ENCODE data around the gene C16orf54.
"Not testable (repeated sequence)": the region's sequence is repeated elsewhere in the genome, so short reads cannot be mapped to it uniquely, and the experiment has no call there.

C16orf54 gene

DNA sequence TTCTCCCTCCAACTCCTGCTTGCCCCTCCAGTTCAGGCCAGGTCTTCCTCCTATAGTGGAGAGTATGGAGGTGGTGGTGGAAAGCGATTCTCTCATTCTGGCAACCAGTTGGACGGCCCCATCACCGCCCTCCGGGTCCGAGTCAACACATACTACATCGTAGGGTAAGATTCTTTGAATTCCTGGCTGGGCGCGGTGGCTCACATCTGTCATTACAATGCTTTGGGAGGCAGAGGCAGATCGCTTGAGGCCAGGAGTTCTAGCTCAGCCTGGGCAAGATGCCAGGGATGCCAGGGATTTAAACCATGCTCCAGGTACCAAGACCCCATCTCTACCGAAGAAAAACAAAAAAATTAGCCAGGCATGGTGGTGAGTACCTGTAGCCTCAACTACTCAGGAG lies 33.7 kb upstream of the C16orf54 start:
- no peaks in the 10 kb centered on the region for H3K36me3 Mint-ChIP-seq
- no peak overlapping the region for H3K27ac Mint-ChIP-seq
- H3K4me3 Mint-ChIP-seq: no peak overlapping the region
- no peak for DNase-seq
- CTCF ChIA-PET: interaction anchor here (1.1 kb wide), 1 partner anchor 10 kb away, joined by 3 read pairs; no protein-coding TSS in a partner anchor
- peaks cover 9% of the 10 kb centered on the region for H3K4me1 Mint-ChIP-seq
- no peaks in the 10 kb centered on the region for H3K9me3 Mint-ChIP-seq
- peaks cover 62% of the 10 kb centered on the region for H3K27me3 Mint-ChIP-seq

DNA sequence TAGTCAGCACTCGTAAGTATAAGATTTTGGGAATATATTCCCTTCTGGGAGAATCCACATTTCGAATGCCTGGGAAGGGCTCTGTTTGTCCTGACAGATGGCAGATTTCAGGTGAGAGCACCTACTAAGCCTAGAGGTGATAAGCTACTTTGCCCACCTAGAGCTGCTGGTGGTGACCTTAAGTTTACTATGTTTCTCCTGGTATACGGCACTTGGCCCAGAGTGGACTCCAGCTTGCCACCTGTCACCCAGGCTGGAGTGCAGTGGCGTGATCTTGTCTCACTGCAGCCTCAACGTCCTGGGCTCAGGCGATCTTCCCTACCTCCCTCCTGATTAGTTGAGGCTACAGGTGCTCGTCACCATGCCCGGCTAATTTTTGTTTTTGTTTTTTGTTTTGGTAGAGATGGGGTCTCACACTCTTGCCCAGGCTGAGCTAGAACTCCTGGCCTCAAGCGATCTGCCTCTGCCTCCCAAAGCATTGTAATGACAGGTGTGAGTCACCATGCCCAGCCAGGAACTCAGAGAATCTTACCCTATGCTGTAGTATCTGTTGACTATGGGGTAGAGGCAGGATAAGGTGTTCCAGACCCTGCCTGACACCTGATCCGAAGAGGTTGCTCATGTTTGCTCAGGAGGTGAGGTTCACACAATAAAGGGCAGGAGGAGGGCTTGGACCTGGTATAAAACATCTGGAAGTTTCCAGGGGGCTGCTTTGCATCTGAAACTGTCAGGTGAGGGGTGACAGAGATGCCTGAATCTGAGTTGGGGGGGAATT lies 32.0 kb upstream of the C16orf54 start, which contains the start of gene ZG16:
Gene ZG16 (plus strand): TSS at position 681 of the 775 bp plus-strand sequence. CDS start 1,011 bp downstream, outside the sequence.
- Mint-ChIP-seq H3K4me1 (no peaks in the 10 kb centered on the region), H3K27ac (no peak within 1 kb of the TSS), H3K36me3 (no peaks in the 10 kb centered on the region), H3K4me3 (no peak within 1 kb of the TSS), H3K9me3 (no peaks in the 10 kb centered on the region), H3K27me3 (peaks cover 64% of the 10 kb centered on the region)
- CTCF ChIA-PET: interaction anchor here (1.2 kb wide), 1 partner anchor 16 kb away, joined by 4 read pairs; no protein-coding TSS in a partner anchor
- DNase-seq: no peak

DNA sequence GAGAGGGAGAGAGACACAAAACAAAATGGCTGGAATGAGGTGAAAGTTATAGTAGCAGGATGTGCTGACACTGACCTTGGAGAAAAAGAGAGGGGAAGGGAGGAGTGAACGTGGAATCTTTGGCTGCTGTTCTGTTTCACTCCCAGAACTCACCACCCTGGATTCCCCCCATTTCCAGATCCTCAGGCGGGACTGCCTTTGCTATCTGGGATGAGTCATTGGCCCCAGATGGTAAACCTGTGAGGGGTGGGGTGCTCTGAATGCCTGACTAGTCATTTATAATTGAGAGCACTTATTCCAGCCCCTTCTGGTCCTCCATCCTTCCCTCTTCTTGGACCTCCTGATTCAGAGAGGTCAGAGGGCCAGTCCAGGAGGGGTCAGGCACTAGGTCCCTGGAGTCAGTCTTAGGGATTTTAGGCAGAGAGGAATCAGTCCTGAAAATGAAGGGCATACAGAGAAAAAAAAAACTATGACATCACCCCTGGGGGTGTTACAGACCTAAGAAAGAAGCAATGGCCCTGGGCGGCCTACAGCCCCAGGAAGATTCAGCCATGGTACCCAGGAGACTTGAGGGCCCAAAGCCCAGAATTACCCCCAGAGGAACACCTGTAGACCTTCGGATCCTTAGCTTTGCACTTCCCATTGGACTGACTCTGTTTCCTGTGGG lies 30.1 kb upstream of the C16orf54 start:
- CTCF ChIA-PET: interaction anchor here (0.7 kb wide), 1 partner anchor 257 kb away, joined by 3 read pairs; no protein-coding TSS in a partner anchor

DNA sequence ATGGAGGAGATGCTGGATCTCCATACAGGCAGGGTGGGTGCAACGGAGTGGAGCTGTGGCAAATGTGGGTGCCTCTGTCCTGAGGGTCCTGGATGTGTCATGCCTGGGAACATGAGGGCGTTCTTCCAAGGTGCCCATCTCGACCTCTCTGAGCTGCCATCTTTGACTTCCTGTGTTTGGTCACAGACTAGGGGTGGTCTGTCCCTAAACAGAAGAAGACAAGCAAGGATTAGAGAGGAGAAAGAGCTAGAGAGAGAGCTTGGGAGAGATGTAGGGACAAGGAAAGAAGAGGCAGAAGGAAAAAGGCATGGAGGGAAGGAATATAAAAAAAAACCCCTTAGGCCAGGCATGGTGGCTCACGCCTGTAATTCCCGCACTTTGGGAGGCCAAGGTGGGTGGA lies 28.9 kb upstream of the C16orf54 start:
- Mint-ChIP-seq H3K36me3 (no peaks in the 10 kb centered on the region), H3K4me3 (no peak overlapping the region), H3K9me3 (no peaks in the 10 kb centered on the region), H3K27me3 (peaks cover 44% of the 10 kb centered on the region), H3K4me1 (peaks cover 2% of the 10 kb centered on the region), H3K27ac (no peak overlapping the region)
- no peak for DNase-seq
- CTCF ChIA-PET: no interaction called here

More for the DNA sequence above, 30.1 kb upstream of the C16orf54 start:
- no peak for DNase-seq
- Mint-ChIP-seq H3K27ac (no peak overlapping the region), H3K27me3 (peaks cover 53% of the 10 kb centered on the region), H3K4me1 (no peaks in the 10 kb centered on the region), H3K9me3 (no peaks in the 10 kb centered on the region), H3K4me3 (no peak overlapping the region), H3K36me3 (no peaks in the 10 kb centered on the region)

DNA sequence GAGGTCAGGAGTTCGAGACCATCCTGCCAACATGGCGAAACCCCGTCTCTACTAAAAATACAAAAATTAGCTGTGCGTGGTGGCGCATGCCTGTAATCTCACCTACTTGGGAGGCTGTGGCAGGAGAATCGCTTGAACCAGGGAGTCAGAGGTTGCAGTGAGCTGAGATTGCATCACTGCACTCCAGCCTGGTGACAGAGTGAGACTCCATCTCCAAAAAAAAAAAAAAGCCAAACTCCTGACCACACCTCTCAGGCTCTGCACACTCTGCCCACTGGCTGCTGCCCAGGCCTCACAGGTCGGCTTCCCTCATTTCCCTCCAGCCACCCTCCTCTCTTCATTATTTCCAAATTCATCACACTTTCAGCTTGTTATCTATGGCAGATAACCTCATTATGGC lies 26.5 kb upstream of the C16orf54 start:
- not testable (repeated sequence) for H3K27ac Mint-ChIP-seq
- CTCF ChIA-PET: interaction anchor here (0.8 kb wide), 1 partner anchor 73 kb away, joined by 4 read pairs; no protein-coding TSS in a partner anchor

DNA sequence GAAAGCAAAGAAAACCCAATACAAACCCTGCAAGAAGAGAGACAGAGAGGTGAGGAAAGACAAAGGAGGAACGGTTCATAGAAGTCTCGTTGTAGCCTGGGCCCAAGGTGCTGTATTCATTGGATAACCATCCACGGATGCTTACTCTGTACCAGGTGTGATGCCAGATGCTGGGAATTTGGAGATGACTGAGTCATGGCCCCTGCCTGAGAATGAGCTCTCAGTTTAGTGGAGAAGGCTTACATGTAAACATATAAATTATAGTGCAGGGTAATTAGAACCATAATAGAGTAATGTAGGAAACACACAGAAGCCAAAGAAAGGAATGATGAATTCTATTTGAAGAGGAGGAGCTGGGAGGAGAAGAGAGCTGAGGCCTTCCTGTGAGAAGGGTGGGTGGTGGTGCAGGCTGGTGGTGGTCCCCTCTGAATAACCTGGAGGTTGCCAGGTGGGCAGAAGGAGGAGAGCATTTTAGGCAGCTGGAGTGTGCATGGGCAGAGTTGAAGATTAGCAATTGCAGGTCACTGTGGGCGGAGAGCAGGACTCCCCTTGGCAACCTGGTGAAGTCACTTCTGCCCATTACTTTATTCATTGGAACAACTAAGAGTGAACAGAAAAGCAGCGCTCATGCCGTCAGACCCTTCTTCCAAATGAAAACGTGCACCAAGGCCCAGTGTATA lies 24.6 kb upstream of the C16orf54 start:
- no peak for DNase-seq
- CTCF ChIA-PET: interaction anchor here (2.2 kb wide), 1 partner anchor 15 kb away, joined by 6 read pairs; no protein-coding TSS in a partner anchor
- no peak overlapping the region for H3K27ac Mint-ChIP-seq
- no peak overlapping the region for H3K4me3 Mint-ChIP-seq
- no peaks in the 10 kb centered on the region for H3K9me3 Mint-ChIP-seq
- H3K36me3 Mint-ChIP-seq: no peaks in the 10 kb centered on the region
- peaks cover 2% of the 10 kb centered on the region for H3K4me1 Mint-ChIP-seq
- H3K27me3 Mint-ChIP-seq: peaks cover 19% of the 10 kb centered on the region

More for the DNA sequence above, 26.5 kb upstream of the C16orf54 start:
- H3K36me3 Mint-ChIP-seq, H3K4me1 Mint-ChIP-seq, DNase-seq, H3K9me3 Mint-ChIP-seq, H3K4me3 Mint-ChIP-seq: not testable (repeated sequence)
- H3K27me3 Mint-ChIP-seq: peaks cover 23% of the 10 kb centered on the region

DNA sequence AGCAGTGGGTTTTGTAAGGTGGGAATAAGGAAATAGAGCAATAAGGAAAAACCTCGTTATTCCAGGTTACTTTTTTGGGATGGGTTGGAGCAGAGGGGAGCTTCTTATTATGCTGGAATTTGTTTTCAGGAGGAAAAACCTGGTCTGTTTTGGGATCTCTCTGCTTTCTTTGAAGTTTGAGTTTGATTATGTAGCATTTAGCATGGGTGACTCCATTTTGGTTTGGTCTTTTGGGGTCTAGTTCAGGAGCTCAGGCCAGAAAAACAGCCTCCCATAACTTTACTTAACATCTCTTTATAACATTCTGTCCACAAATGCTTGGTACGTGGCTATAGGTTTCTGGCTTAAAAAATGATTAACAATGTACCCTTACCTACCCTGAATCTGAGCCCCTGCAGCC lies 23.7 kb upstream of the C16orf54 start:
- DNase-seq: no peak
- H3K27ac Mint-ChIP-seq: no peak overlapping the region
- H3K4me1 Mint-ChIP-seq: peaks cover 2% of the 10 kb centered on the region
- no peak overlapping the region for H3K4me3 Mint-ChIP-seq
- H3K9me3 Mint-ChIP-seq: no peaks in the 10 kb centered on the region
- H3K36me3 Mint-ChIP-seq: no peaks in the 10 kb centered on the region
- CTCF ChIA-PET: interaction anchor here (1.4 kb wide), 1 partner anchor 40 kb away, joined by 4 read pairs; no protein-coding TSS in a partner anchor
- H3K27me3 Mint-ChIP-seq: peaks cover 20% of the 10 kb centered on the region

DNA sequence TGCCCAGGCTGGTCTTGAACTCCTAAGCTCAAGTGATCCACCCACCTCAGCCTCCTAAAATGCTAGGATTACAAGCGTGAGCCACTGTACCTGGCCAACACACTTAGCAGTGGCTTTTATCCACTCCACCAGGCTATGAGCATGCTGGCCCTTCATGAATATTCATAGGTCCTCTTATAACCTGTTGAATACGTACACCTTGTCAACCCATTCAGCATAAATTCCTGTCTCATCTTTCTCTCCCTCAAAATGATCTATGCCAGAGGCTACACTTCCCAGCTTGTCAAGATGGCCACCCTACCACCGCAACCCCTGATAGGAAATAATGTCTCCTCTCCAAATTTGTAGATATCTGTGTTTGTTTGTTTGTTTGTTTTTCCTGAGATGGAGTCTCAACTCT lies 21.3 kb upstream of the C16orf54 start:
- peaks cover 2% of the 10 kb centered on the region for H3K4me1 Mint-ChIP-seq
- no peak for DNase-seq
- no peaks in the 10 kb centered on the region for H3K9me3 Mint-ChIP-seq
- CTCF ChIA-PET: interaction anchor here (1.8 kb wide), 1 partner anchor 18 kb away, joined by 6 read pairs; no protein-coding TSS in a partner anchor
- no peaks in the 10 kb centered on the region for H3K36me3 Mint-ChIP-seq
- H3K27me3 Mint-ChIP-seq: peaks cover 24% of the 10 kb centered on the region
- no peak overlapping the region for H3K4me3 Mint-ChIP-seq
- no peak overlapping the region for H3K27ac Mint-ChIP-seq

DNA sequence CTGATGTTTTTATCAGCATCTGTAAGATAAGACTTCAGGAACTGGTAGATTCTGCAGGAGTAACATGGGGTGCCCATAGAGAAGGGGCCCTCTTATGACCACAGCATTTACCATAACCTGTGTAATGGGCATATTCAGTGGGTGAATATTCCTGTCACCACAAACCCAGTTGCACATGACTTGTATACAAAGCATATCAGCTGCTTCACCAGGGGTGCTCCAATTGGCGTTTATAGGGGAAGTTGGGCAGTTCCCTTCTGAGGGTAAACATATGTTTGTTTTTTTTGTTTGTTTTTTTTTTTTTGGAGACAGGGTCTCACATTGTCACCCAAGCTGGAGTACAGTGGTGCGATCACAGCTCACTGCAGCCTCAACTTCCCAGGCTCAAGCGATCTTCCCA lies 20.8 kb upstream of the C16orf54 start:
- H3K36me3 Mint-ChIP-seq: no peaks in the 10 kb centered on the region
- CTCF ChIA-PET: no interaction called here
- H3K9me3 Mint-ChIP-seq: no peaks in the 10 kb centered on the region
- no peak overlapping the region for H3K4me3 Mint-ChIP-seq
- peaks cover 24% of the 10 kb centered on the region for H3K27me3 Mint-ChIP-seq
- H3K4me1 Mint-ChIP-seq: peaks cover 2% of the 10 kb centered on the region
- no peak for DNase-seq
- H3K27ac Mint-ChIP-seq: no peak overlapping the region

DNA sequence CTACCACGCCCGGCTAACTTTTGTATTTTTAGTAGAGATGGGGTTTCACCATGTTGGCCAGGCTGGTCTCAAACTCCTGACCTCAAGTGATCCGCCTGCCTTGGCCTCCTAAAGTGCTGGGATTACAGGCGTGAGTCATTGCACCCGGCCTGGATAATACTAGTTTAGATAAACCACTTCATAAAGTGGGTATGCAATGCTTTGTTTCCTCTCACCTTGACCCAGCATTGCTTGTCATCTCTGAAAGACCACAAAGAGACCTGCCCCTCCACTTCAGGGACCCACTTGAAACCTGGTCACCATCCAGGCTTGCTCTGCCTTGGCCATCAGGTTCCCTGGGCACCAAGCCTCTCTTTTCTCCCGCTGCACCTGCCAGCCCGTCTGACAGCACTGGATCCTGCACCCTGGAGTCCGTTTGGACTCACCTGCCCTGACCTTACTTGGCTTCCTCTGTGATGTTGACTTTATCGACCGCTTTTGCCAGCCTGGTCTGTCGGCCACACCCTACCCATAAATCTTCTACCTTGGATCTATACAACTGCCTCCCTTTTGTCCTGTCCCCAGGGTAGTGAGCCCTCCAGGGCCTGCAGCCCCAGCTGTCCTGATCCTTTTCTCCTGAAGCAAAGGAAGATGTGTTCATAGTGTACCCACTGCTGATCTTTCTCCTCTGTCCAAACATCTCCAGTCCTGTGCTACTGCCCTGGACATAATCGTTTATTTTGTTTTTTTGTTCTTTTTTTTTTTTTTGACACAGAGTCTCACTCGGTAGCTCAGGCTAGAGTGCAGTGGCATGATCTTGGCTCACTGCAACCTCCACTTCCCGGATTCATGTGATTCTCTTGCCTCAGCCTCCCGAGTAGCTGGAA lies 19.6 kb upstream of the C16orf54 start:
- no peak overlapping the region for H3K27ac Mint-ChIP-seq
- no peaks in the 10 kb centered on the region for H3K4me1 Mint-ChIP-seq
- peaks cover 31% of the 10 kb centered on the region for H3K27me3 Mint-ChIP-seq
- CTCF ChIA-PET: interaction anchor here (0.7 kb wide), 1 partner anchor 395 kb away, joined by 4 read pairs; no protein-coding TSS in a partner anchor
- no peak overlapping the region for H3K4me3 Mint-ChIP-seq
- no peaks in the 10 kb centered on the region for H3K9me3 Mint-ChIP-seq
- no peak for DNase-seq
- H3K36me3 Mint-ChIP-seq: no peaks in the 10 kb centered on the region

DNA sequence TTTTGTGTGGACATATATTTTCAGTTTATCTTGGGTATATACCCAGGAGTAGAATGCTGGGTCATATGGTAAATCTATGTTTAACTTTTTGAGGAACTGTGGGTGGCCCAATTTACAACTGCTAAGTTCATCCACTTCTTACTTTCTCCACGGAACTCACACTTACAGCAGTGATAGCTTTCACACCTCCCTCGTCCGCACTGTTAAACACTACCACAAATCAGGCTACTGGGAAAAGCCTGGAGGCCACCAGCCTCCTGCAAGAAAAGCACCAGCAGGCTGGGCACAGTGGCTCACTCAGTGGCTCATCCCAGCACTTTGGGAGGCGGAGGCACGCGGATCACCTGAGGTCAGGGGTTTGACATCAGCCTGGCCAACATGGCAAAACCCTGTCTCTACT lies 17.5 kb upstream of the C16orf54 start:
- H3K27ac Mint-ChIP-seq: no peak overlapping the region
- H3K27me3 Mint-ChIP-seq: peaks cover 28% of the 10 kb centered on the region
- no peak overlapping the region for H3K4me3 Mint-ChIP-seq
- DNase-seq: no peak
- no peaks in the 10 kb centered on the region for H3K9me3 Mint-ChIP-seq
- H3K36me3 Mint-ChIP-seq: no peaks in the 10 kb centered on the region
- peaks cover 3% of the 10 kb centered on the region for H3K4me1 Mint-ChIP-seq
- CTCF ChIA-PET: no interaction called here

DNA sequence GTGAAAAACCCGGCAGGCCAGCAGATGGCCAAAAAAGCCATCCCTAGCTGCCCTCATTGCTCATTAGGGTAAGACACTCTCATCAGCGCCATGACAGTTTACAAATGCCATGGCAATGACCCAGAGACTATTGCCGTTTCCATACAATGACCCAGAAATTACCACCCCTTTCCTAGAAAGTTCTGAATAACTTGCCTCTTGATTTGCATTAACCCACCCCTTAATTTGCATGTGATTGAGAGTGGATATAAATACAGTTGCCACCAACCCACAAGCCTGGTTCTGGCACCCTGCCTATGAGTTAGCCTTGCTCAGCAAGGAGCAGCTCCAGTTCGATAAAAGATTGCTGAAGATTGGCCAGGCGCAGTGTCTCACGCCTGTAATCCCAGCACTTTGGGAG lies 16.1 kb upstream of the C16orf54 start:
- peaks cover 6% of the 10 kb centered on the region for H3K4me1 Mint-ChIP-seq

DNA sequence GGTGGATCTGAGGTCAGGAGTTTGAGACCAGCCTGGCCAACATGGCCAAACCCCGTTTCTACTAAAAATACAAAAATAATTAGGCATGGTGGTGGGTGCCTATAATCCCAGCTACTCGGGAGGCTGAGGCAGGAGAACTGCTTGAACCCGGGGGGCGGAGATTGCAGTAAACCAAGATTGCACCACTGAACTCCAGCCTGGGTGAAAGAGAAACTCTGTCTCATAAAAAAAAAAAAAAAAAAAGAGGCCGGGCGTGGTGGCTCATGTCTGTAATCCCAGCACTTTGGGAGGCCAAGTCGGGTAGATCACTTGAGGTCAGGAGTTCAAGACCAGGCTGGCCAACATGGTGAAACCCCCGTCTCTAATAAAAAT lies 15.5 kb upstream of the C16orf54 start:
- Mint-ChIP-seq H3K27me3 (peaks cover 28% of the 10 kb centered on the region), H3K4me1 (peaks cover 12% of the 10 kb centered on the region)
- H3K27ac Mint-ChIP-seq, H3K4me3 Mint-ChIP-seq, H3K36me3 Mint-ChIP-seq, CTCF ChIA-PET, DNase-seq, H3K9me3 Mint-ChIP-seq: not testable (repeated sequence)

More for the DNA sequence above, 16.1 kb upstream of the C16orf54 start:
- CTCF ChIA-PET: no interaction called here
- H3K36me3 Mint-ChIP-seq: no peaks in the 10 kb centered on the region
- H3K27me3 Mint-ChIP-seq: peaks cover 28% of the 10 kb centered on the region
- no peak for DNase-seq
- H3K4me3 Mint-ChIP-seq: no peak overlapping the region
- H3K27ac Mint-ChIP-seq: no peak overlapping the region
- no peaks in the 10 kb centered on the region for H3K9me3 Mint-ChIP-seq

Measured in activated naive CD4-positive, alpha-beta T cell treated with anti-CD3 and anti-CD28 coated beads, Interleukin-2, amount 10 ng/mL, durations not matched to agents 7 days and 5 days (primary cell).